Mesothelial cell of epicardium (in vitro differentiated cells): ENCODE results near the gene PRSS57. TPM values are rescaled to one million over a fixed set of nuclear protein-coding genes. Genes with fewer than 3 reads are reported as not detected.

Source experiments
- DNase-seq, 2 experiments: peaks; one replicate each; pipeline ENCODE4 v3.0.0; 2021; ENCODE audit warnings: low spot score in 2 of 2; ENCODE audit not compliant: unreplicated experiment in 2 of 2
- H3K27ac Mint-ChIP-seq: 2 replicates; pipeline ENCODE4 v1.8.0; 2021; ENCODE audit warnings: mixed read lengths
- H3K27me3 Mint-ChIP-seq: 2 replicates; pipeline ENCODE4 v1.8.0; 2021; ENCODE audit warnings: low read depth, mixed read lengths
- H3K36me3 Mint-ChIP-seq: 2 replicates; pipeline ENCODE4 v1.8.0; 2021; ENCODE audit warnings: mixed read lengths
- H3K4me1 Mint-ChIP-seq: 2 replicates; pipeline ENCODE4 v1.8.0; 2021; ENCODE audit warnings: mixed read lengths
- H3K4me3 Mint-ChIP-seq: 2 replicates; pipeline ENCODE4 v1.8.0; 2021; ENCODE audit warnings: mild to moderate bottlenecking, moderate library complexity, mixed read lengths
- H3K9me3 Mint-ChIP-seq: 2 replicates; pipeline ENCODE4 v1.8.0; 2021; ENCODE audit warnings: mixed read lengths
- total RNA-seq: library from RNA; stranded (reverse); gene quantifications from 3 replicates; pipeline ENCODE4 v1.2.1, GENCODE V29; 2021
- TF ChIP-seq, protein P1 (sequence below): fragments of 200-600 bp; sonication (generic); IDR thresholded peaks from one replicate; pipeline ENCODE4 v1.5.0; 2021; ENCODE audit warnings: antibody characterized with exemption; ENCODE audit not compliant: unreplicated experiment

Gene PRSS57
- total RNA-seq, 1 donor from 2014 or later = not detected

DNA sequence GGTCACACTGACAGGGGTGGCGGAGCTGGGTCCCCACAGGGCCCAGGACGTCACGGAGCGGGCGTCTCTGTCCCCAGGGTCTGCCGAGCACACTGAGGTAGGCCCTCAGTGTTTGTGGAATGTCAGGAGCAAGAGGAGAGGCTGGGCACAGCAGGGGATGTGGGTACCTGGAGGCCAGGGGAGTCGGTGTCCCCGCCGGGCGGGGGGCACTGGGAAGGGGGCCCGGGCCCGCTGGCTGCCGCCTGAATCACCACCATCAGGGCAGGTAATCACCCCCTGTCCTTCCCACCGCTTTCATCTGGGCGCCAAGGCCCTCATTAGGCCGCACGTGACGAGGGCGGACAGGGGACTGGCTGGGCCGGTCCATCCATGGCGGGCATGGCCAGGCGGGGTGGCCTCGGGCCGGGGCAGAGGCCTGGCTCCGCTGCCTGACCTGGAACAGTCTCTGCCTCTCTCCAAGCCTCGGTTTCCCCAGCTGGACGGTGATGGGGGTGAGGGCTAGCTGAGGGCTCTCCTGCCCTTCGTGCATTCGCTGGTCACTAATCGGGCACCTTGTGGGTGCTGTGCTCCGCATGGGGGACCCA lies 54.6 kb downstream of the PRSS57 start:
- H3K4me3 Mint-ChIP-seq = no peak overlapping the region
- no peaks in the 10 kb centered on the region for H3K9me3 Mint-ChIP-seq
- peaks cover 25% of the 10 kb centered on the region for H3K27me3 Mint-ChIP-seq
- peaks cover 4% of the 10 kb centered on the region for H3K4me1 Mint-ChIP-seq
- no peak for DNase-seq
- peaks cover 3% of the 10 kb centered on the region for H3K36me3 Mint-ChIP-seq
- H3K27ac Mint-ChIP-seq = no peak overlapping the region
- TF ChIP-seq, protein P1, sequence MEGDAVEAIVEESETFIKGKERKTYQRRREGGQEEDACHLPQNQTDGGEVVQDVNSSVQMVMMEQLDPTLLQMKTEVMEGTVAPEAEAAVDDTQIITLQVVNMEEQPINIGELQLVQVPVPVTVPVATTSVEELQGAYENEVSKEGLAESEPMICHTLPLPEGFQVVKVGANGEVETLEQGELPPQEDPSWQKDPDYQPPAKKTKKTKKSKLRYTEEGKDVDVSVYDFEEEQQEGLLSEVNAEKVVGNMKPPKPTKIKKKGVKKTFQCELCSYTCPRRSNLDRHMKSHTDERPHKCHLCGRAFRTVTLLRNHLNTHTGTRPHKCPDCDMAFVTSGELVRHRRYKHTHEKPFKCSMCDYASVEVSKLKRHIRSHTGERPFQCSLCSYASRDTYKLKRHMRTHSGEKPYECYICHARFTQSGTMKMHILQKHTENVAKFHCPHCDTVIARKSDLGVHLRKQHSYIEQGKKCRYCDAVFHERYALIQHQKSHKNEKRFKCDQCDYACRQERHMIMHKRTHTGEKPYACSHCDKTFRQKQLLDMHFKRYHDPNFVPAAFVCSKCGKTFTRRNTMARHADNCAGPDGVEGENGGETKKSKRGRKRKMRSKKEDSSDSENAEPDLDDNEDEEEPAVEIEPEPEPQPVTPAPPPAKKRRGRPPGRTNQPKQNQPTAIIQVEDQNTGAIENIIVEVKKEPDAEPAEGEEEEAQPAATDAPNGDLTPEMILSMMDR = no peak

DNA sequence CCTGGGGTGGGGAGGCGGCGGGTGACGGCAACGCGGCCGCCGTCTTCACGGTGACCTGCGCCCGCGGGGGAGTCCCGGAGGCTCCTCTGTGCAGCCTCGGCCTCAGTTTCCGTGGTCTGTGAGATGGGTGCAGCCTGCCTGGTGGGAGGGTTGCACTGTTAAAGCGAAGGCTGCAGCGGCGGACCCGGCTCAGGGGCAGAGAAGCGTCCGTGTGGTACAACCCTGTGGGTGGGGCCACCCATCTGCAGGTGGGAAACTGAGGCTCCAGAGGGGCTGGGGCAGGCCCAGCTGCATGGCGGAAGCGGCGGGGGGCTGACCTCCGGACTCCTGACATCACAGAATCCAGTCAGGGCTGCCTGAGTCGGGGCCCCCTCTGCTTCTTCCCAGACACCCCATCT lies 55.1 kb downstream of the PRSS57 start:
- no peak overlapping the region for H3K27ac Mint-ChIP-seq
- H3K4me3 Mint-ChIP-seq = no peak overlapping the region
- H3K4me1 Mint-ChIP-seq = peaks cover 4% of the 10 kb centered on the region
- H3K9me3 Mint-ChIP-seq = no peaks in the 10 kb centered on the region
- TF ChIP-seq, protein P1 = no peak
- H3K36me3 Mint-ChIP-seq = peaks cover 3% of the 10 kb centered on the region
- peaks cover 25% of the 10 kb centered on the region for H3K27me3 Mint-ChIP-seq
- no peak for DNase-seq

DNA sequence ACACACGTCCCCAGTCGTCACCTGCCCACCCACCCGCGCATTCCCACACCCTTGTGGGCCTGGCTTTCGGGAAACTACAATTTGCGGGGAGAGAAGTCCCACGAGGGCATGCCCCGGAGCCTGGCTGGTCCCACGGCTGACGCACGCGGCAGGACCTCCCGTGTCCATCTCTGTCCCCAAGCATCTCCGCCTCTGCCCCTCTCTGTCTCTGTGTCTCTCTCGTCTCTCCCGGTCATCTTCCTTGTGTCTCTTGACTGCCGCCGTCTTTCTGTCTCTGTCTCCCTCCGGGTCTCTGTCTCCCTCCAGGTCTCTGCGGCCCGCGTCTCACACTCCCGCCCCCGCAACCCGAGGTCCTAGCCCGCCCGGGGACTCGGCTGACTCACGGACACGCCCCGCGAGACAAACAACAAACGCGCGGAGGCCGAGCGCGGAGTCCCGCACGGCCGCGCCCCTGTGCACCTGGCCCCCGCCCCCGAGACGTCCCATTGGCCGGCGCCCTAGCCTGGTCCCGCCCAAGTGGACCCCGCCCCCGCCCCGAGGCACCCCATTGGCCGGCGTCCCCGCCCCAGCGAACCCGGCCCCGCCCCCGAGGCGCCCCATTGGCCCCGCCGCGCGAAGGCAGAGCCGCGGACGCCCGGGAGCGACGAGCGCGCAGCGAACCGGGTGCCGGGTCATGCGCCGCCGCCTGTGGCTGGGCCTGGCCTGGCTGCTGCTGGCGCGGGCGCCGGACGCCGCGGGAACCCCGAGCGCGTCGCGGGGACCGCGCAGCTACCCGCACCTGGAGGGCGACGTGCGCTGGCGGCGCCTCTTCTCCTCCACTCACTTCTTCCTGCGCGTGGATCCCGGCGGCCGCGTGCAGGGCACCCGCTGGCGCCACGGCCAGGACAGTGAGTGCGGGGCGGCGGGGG lies 55.7 kb downstream of the PRSS57 start, which contains the start of gene FGF22:
FGF22 (plus strand) TSS at position 627 of the 908 bp plus-strand sequence; CDS start at position 674, 47 bp downstream.
- Mint-ChIP-seq H3K27ac (no peak within 1 kb of the TSS), H3K36me3 (no peaks in the 10 kb centered on the region)

GRCh38 chr19:638906-639252 lies 56.4 kb downstream of the PRSS57 start:
- H3K9me3 Mint-ChIP-seq = no peaks in the 10 kb centered on the region
- DNase-seq = no peak
- H3K4me3 Mint-ChIP-seq = peak overlapping the region; percentile 63
- no peaks in the 10 kb centered on the region for H3K36me3 Mint-ChIP-seq
- H3K27ac Mint-ChIP-seq = no peak overlapping the region
- H3K27me3 Mint-ChIP-seq = peaks cover 25% of the 10 kb centered on the region
- peaks cover 10% of the 10 kb centered on the region for H3K4me1 Mint-ChIP-seq
- TF ChIP-seq, protein P1 = no peak

More for the DNA sequence above, 55.7 kb downstream of the PRSS57 start, which contains the start of gene FGF22:
- no peaks in the 10 kb centered on the region for H3K9me3 Mint-ChIP-seq
- peaks cover 25% of the 10 kb centered on the region for H3K27me3 Mint-ChIP-seq
- H3K4me3 Mint-ChIP-seq = peak within 1 kb of the TSS; percentile 63
- TF ChIP-seq, protein P1 = no peak
- H3K4me1 Mint-ChIP-seq = peaks cover 4% of the 10 kb centered on the region
- DNase-seq = peak; percentile 88 to 92

Other genes with a start within 250 kb of the PRSS57 start
- 85.1 to 91.0 TPM (median 86.4 TPM) in 3 replicates for gene SHC2, start 234.4 kb downstream of the PRSS57 start, total RNA-seq
- 0.75 to 1.1 TPM (median 0.98 TPM) in 3 replicates for gene MADCAM1, start 199.0 kb downstream of the PRSS57 start, total RNA-seq
- gene TPGS1, start 188.0 kb downstream of the PRSS57 start, total RNA-seq = 30.8 to 32.4 TPM (median 32.3 TPM) in 3 replicates
- 98.1 to 106 TPM (median 99.5 TPM) in 3 replicates for gene CDC34, start 163.7 kb downstream of the PRSS57 start, total RNA-seq
- 0.25 to 0.40 TPM (median 0.29 TPM) in 3 replicates for gene GZMM, start 151.4 kb downstream of the PRSS57 start, total RNA-seq
- 414 to 431 TPM (median 414 TPM) in 3 replicates for gene BSG, start 122.9 kb downstream of the PRSS57 start, total RNA-seq
- gene HCN2, start 105.6 kb downstream of the PRSS57 start, total RNA-seq = 1.1 to 1.6 TPM (median 1.5 TPM) in 3 replicates
- 49.5 to 56.4 TPM (median 56.4 TPM) in 3 replicates for gene POLRMT, start 61.9 kb downstream of the PRSS57 start, total RNA-seq
- 0.25 to 0.38 TPM in 2 of 3 replicates, not detected in the other for gene FGF22, start 55.6 kb downstream of the PRSS57 start, total RNA-seq
- gene RNF126, start 32.2 kb downstream of the PRSS57 start, total RNA-seq = 41.6 to 47.3 TPM (median 47.1 TPM) in 3 replicates
- 64.1 to 65.5 TPM (median 64.6 TPM) in 3 replicates for gene FSTL3, start 19.1 kb downstream of the PRSS57 start, total RNA-seq
- 80.5 to 87.1 TPM (median 86.9 TPM) in 3 replicates for gene PALM, start 13.5 kb upstream of the PRSS57 start, total RNA-seq
- 1.4 to 2.2 TPM (median 1.5 TPM) in 3 replicates for gene MISP, start 55.7 kb upstream of the PRSS57 start, total RNA-seq
- 447 to 482 TPM (median 459 TPM) in 3 replicates for gene PTBP1, start 102.0 kb upstream of the PRSS57 start, total RNA-seq
- gene PLPPR3, start 126.5 kb upstream of the PRSS57 start, total RNA-seq = 140 to 162 TPM (median 152 TPM) in 3 replicates
- gene AZU1, start 132.4 kb upstream of the PRSS57 start, total RNA-seq = 6.4 to 7.1 TPM (median 6.7 TPM) in 3 replicates
- 0.23 TPM in 1 of 3 replicates, not detected in the others for gene PRTN3, start 145.5 kb upstream of the PRSS57 start, total RNA-seq
- gene ELANE, start 156.9 kb upstream of the PRSS57 start, total RNA-seq = not detected in 3 replicates
- 3.2 to 3.5 TPM (median 3.4 TPM) in 3 replicates for gene CFD, start 164.2 kb upstream of the PRSS57 start, total RNA-seq
- gene MED16, start 197.7 kb upstream of the PRSS57 start, total RNA-seq = 79.8 to 87.8 TPM (median 80.0 TPM) in 3 replicates
- not detected in 3 replicates for gene RNU6-9, start 198.0 kb upstream of the PRSS57 start, total RNA-seq
- gene R3HDM4, start 217.8 kb upstream of the PRSS57 start, total RNA-seq = 47.4 to 50.5 TPM (median 49.5 TPM) in 3 replicates
- 1.0 to 1.5 TPM (median 1.1 TPM) in 3 replicates for gene KISS1R, start 221.9 kb upstream of the PRSS57 start, total RNA-seq
- gene ARID3A, start 230.6 kb upstream of the PRSS57 start, total RNA-seq = 65.9 to 72.4 TPM (median 70.6 TPM) in 3 replicates